Measurements from ENCODE around the gene GLG1. TPM values are rescaled to one million over a fixed set of nuclear protein-coding genes. Genes with fewer than 3 reads are reported as not detected.

GLG1 gene
- total RNA-seq, 1 experiment from 2014 or later, result 135 TPM

- Histone ChIP-seq H2AFZ (ENCODE audit: low read length) (no peak overlapping the region), H3K9ac (ENCODE audit: extremely low read depth, insufficient read length, low read length) (no peak overlapping the region), H2BK5ac (ENCODE audit: insufficient read length, low read length) (no peak overlapping the region), H3K23ac (ENCODE audit: insufficient read length, low read depth, low read length) (no peak overlapping the region), H3K27me3 (ENCODE audit: insufficient read depth, low read length) (no peaks in the 10 kb centered on the region), H3K4me1 (ENCODE audit: insufficient read depth, low read length) (no peaks in the 10 kb centered on the region), H3K27ac (ENCODE audit: insufficient read length, low read depth, low read length) (no peak overlapping the region), H2BK20ac (ENCODE audit: low read depth, low read length, poor library complexity, severe bottlenecking) (no peak overlapping the region), H3K4me2 (ENCODE audit: insufficient read depth, insufficient read length, low read length) (no peak overlapping the region), H3K79me1 (ENCODE audit: insufficient read depth, low read depth, low read length, poor library complexity, severe bottlenecking) (peaks cover 4% of the 10 kb centered on the region), H3K9me3 (ENCODE audit: control insufficient read depth, low read depth, low read length) (no peaks in the 10 kb centered on the region), H3K23me2 (ENCODE audit: insufficient read length, low read depth, low read length, poor library complexity, severe bottlenecking) (no peaks in the 10 kb centered on the region), H4K5ac (ENCODE audit: insufficient read length, low read depth, low read length) (no peak overlapping the region), H4K8ac (replicated peaks; ENCODE audit: insufficient read length, low read depth, low read length) (no peak overlapping the region), H4K91ac (ENCODE audit: insufficient read length, low read depth, low read length) (no peak overlapping the region), H3K18ac (ENCODE audit: insufficient read length, low read depth, low read length) (no peak overlapping the region), H3T11ph (ENCODE audit: low read length) (no peak overlapping the region), H2BK15ac (ENCODE audit: low read depth, low read length) (no peak overlapping the region), H4K20me1 (ENCODE audit: control insufficient read depth, insufficient read depth, insufficient read length) (no peaks in the 10 kb centered on the region), H2BK120ac (ENCODE audit: low read depth, low read length, poor library complexity, severe bottlenecking) (no peak overlapping the region), H2AK5ac (ENCODE audit: insufficient read length, low read length) (no peak overlapping the region), H2BK12ac (ENCODE audit: insufficient read length, low read depth, low read length) (no peak overlapping the region), H3K56ac (ENCODE audit: insufficient read length, low read depth, low read length) (no peak overlapping the region), H3K79me2 (ENCODE audit: insufficient read depth, low read length) (0 out of 2 replicates have a peak, but pooled peaks cover 3% of the 10 kb centered on the region), H3K4ac (ENCODE audit: low read depth, low read length) (no peak overlapping the region), H3K14ac (ENCODE audit: insufficient read depth, low read length) (no peak overlapping the region)
- no peak for DNase-seq
- Mint-ChIP-seq H3K4me3 (no peak overlapping the region), H3K36me3 (ENCODE audit: insufficient read depth in 1 of 3, low read depth in 3 of 3) (peaks cover 65 to 99% (median 99%) of the 10 kb centered on the region in 3 experiments), H3K27ac (no peak overlapping the region), H3K4me1 (peaks cover 12 to 13% of the 10 kb centered on the region in 2 experiments), H3K9me3 (no peaks in the 10 kb centered on the region), H3K27me3 (ENCODE audit: low read depth) (no peaks in the 10 kb centered on the region)
- no peak for TF ChIP-seq CTCF (conservative IDR thresholded peaks at IDR 0.05)
- WGBS (ENCODE audit: extremely low coverage, insufficient read length, low lambda C conversion rate), result no CpG with 5 or more reads among the region's 1 CpG
Observed at GRCh38 chr16:74626741-74627416, 20.0 kb upstream of the GLG1 start.

Measured in H9 (cell line).